Endothelial cell of umbilical vein (primary cell): ENCODE results near the gene ANKMY2. TPM values are rescaled to one million over a fixed set of nuclear protein-coding genes. Genes with fewer than 3 reads are reported as not detected.

Source experiments
- BruUV-seq: library from RNA; stranded (reverse); fragments of 400-500 nt; replicated peaks from 2 replicates; lab custom pipeline; 2021; lab: Mats Ljungman, UMichigan
- CTCF ChIA-PET: fragments of 300-600, 350-600 bp; sonication (Branson Sonifier 250); formaldehyde crosslinking; loops from one replicate; lab custom pipeline; 2021; ENCODE audit warnings: antibody characterized with exemption, inconsistent platforms; lab: Charles Lee
- POLR2A ChIA-PET: fragments of 300-600, 350-600 bp; sonication (Branson Sonifier 250); formaldehyde crosslinking; loops from one replicate; lab custom pipeline; 2021; ENCODE audit warnings: antibody characterized with exemption, inconsistent platforms; lab: Charles Lee
- DNase-seq: peaks from one replicate; pipeline ENCODE4 v3.0.0-alpha.2; 2011; ENCODE audit warnings: low read depth, low spot score
- FAIRE-seq: peaks from 2 replicates; lab custom pipeline; 2011; peaks lifted over from hg19 to GRCh38; lab: Jason Lieb, UNC
- H2AFZ ChIP-seq: 2 replicates; pipeline ENCODE4 v1.6.0; 2012; ENCODE audit warnings: low read depth, low read length, control low read depth, inconsistent platforms
- H3K27ac ChIP-seq: 2 replicates; pipeline ENCODE4 v1.5.1; 2011; ENCODE audit warnings: low read depth, mild to moderate bottlenecking, control low read depth, low read length, moderate library complexity; ENCODE audit not compliant: insufficient read depth
- H3K27me3 ChIP-seq, 2 experiments: 2 replicates each; pipeline versions ENCODE4 v1.6.0 to v1.6.1; 2011; ENCODE audit warnings: low read length in 2 of 2, mixed read lengths in 1 of 2; ENCODE audit not compliant: control insufficient read depth in 2 of 2, insufficient read depth in 2 of 2
- H3K36me3 ChIP-seq, 2 experiments: 2 replicates in 1 of 2; 3 replicates in 1 of 2; pipeline ENCODE4 v1.5.1; 2011; ENCODE audit warnings: low read length in 2 of 2, mild to moderate bottlenecking in 1 of 2, moderate library complexity in 1 of 2; ENCODE audit not compliant: control insufficient read depth in 2 of 2, insufficient read depth in 2 of 2; ENCODE audit errors: extremely low read depth in 1 of 2
- H3K4me1 ChIP-seq: 3 replicates; pipeline ENCODE4 v1.5.1; 2011; ENCODE audit warnings: mild to moderate bottlenecking, low read length; ENCODE audit not compliant: control insufficient read depth, insufficient read depth; ENCODE audit errors: extremely low read depth
- H3K4me2 ChIP-seq: 2 replicates; pipeline ENCODE4 v1.6.1; 2011; ENCODE audit warnings: low read length, control low read depth, mixed read lengths; ENCODE audit not compliant: insufficient read depth
- H3K4me3 ChIP-seq, 3 experiments: fragments of 200-600 bp in 1 of 3; sonication (generic), shearing (Covaris generic) in 1 of 3; replicated peaks in 1 of 3; 2 replicates each; pipeline ENCODE4 v1.5.1; 2011 to 2016; ENCODE audit warnings: control low read depth in 3 of 3, low read length in 3 of 3, mild to moderate bottlenecking in 2 of 3, inconsistent platforms in 1 of 3, low read depth in 1 of 3, moderate library complexity in 1 of 3; ENCODE audit not compliant: insufficient read depth in 1 of 3
- H3K79me2 ChIP-seq: 2 replicates; pipeline ENCODE4 v1.6.0; 2012; ENCODE audit warnings: low read length, inconsistent platforms; ENCODE audit not compliant: control insufficient read depth, insufficient read depth
- H3K9ac ChIP-seq: replicated peaks from 2 replicates; pipeline ENCODE3; 2011; ENCODE audit warnings: low read length, control low read depth; ENCODE audit not compliant: insufficient read depth; ENCODE audit errors: extremely low read depth
- H3K9me1 ChIP-seq: replicated peaks from 3 replicates; pipeline ENCODE4 v1.6.0; 2011; ENCODE audit warnings: mild to moderate bottlenecking, low read length; ENCODE audit not compliant: control insufficient read depth, insufficient read depth; ENCODE audit errors: extremely low read depth
- H3K9me3 ChIP-seq: replicated peaks from 2 replicates; pipeline ENCODE4 v1.5.1; 2012; ENCODE audit warnings: low read length, inconsistent platforms; ENCODE audit not compliant: control insufficient read depth, insufficient read depth
- H4K20me1 ChIP-seq: replicated peaks from 2 replicates; pipeline ENCODE3; 2011; ENCODE audit warnings: mild to moderate bottlenecking, low read length; ENCODE audit not compliant: control insufficient read depth, insufficient read depth; ENCODE audit errors: extremely low read depth
- CTCF ChIP-seq, 2 donors: IDR thresholded peaks; 1 replicate in 1 of 2; 2 replicates in 1 of 2; pipeline ENCODE4 v1.5.1; 2011; ENCODE audit warnings: low read length in 2 of 2, mild to moderate bottlenecking in 2 of 2, moderate library complexity in 2 of 2, control low read depth in 1 of 2, inconsistent platforms in 1 of 2, low read depth in 1 of 2; ENCODE audit not compliant: insufficient read depth in 1 of 2; ENCODE audit errors: extremely low read depth in 1 of 2
- FOS ChIP-seq: IDR thresholded peaks from 2 replicates; pipeline ENCODE4 v1.6.1; 2011; ENCODE audit warnings: mild to moderate bottlenecking, low read length, moderate library complexity, borderline replicate concordance; ENCODE audit not compliant: insufficient read depth
- MAX ChIP-seq: IDR thresholded peaks from 2 replicates; pipeline ENCODE4 v1.6.1; 2011; ENCODE audit not compliant: insufficient read depth, insufficient read length
- MYC ChIP-seq: IDR thresholded peaks from one replicate; pipeline ENCODE4 v1.6.1; 2011; ENCODE audit warnings: mild to moderate bottlenecking, low read depth, low read length
- POLR2A ChIP-seq: IDR thresholded peaks from 2 replicates; pipeline ENCODE4 v1.6.1; 2012; ENCODE audit warnings: low read depth, mild to moderate bottlenecking, control low read depth, low read length
- POLR2AphosphoS5 ChIP-seq: IDR thresholded peaks from 2 replicates; pipeline ENCODE4 v1.6.1; 2012; ENCODE audit warnings: low read depth, mild to moderate bottlenecking, control low read depth, low read length, moderate library complexity; ENCODE audit not compliant: insufficient read depth
- dilution Hi-C: fragments of 300-500 bp; cut with MboI; formaldehyde crosslinking; loops from one replicate; pipeline ENCODE4 v1.15.0; 2019; ENCODE audit warnings: low sequenced_read_pairs; ENCODE audit not compliant: extremely low pct_ligation_motif_present
- intact Hi-C: fragments of 100-400 bp; cut with micrococcal nuclease; formaldehyde crosslinking; loops from one replicate; pipeline ENCODE4 v1.10.0; 2022
- polyA plus RNA-seq, 4 experiments: library from polyadenylated mRNA; depleted of rRNA in 3 of 4; stranded (reverse) in 3 of 4; unstranded in 1 of 4; fragments of >200 nt; gene quantifications; 2 replicates each; pipeline versions ENCODE4 v1.2.1 to v1.2.3, GENCODE V29; 2011 to 2012; ENCODE audit warnings: missing spikeins in 1 of 4
- total RNA-seq: library from RNA; stranded (reverse); gene quantifications from 2 replicates; pipeline ENCODE4 v1.2.3, GENCODE V29; 2021

ANKMY2 gene
- total and polyA plus RNA-seq, 2 donors (not counting 3 experiments of a cell fraction or from before 2014, with no cell fraction given), result 7.7 to 11.6 TPM

DNA sequence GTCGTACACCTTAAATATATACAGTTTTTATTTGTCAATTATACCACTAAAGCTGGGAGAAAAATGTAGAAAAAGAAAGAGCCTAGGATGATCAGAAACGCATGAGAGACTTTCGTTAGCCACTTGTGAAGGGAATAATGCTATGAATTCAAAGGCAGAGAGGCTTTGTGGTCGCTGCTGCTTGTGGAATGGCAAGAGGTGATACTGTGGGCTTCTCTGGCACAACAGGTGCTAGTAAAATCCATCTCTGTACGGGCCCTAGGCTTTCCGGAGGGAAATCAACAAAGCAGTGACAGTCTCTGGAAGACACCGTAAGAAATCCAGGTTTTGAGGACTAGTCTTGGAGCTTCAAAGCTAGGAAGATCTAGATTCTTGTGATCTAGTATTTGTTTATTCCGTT, 66.3 kb downstream of the ANKMY2 start:
- no TSS peak for BruUV-seq
- no peak overlapping the region for H3K4me3 ChIP-seq
- no peak for DNase-seq
- FAIRE-seq, result no peak
- H3K27ac ChIP-seq, result no peak overlapping the region
- H3K9ac ChIP-seq, result no peak overlapping the region
- H3K9me1 ChIP-seq, result no peaks in the 10 kb centered on the region
- H2AFZ ChIP-seq, result no peak overlapping the region
- H3K27me3 ChIP-seq, result no peaks in the 10 kb centered on the region
- no peaks in the 10 kb centered on the region for H3K79me2 ChIP-seq
- no peak overlapping the region for H3K4me2 ChIP-seq
- dilution Hi-C loops, result no loop called here
- TF ChIP-seq MAX (no peak), POLR2A (no peak), MYC (no peak), FOS (no peak), POLR2AphosphoS5 (no peak)
- H3K36me3 ChIP-seq, result no peaks in the 10 kb centered on the region
- no peaks in the 10 kb centered on the region for H4K20me1 ChIP-seq
- intact Hi-C loops, result no loop called here
- POLR2A ChIA-PET, result no interaction called here
- H3K9me3 ChIP-seq, result no peaks in the 10 kb centered on the region
- CTCF ChIA-PET, result interaction anchor here (2.5 kb wide), 1 partner anchor 14 kb away, joined by 16 read pairs; no protein-coding TSS in a partner anchor
- no peaks in the 10 kb centered on the region for H3K4me1 ChIP-seq

DNA sequence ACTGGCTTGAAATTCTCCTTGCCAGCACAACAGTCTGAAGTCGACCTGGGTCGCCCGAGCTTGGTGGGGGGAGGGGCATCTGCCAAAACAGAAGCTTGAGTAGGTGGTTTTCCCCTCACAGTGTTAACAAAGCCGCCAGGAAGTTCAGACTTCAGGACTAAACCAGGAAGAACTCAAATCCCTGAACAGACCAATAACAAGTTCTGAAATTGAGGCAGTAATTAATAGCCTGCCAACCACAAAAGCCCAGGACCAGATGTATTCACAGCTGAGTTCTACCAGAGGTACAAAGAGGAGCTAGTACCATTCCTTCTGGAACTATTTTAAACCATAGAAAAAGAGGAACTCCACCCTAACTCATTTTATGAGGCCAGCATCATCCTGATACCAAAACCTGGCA, 73.6 kb downstream of the ANKMY2 start:
- Histone ChIP-seq H3K27ac (no peak overlapping the region), H3K79me2 (no peaks in the 10 kb centered on the region), H3K4me2 (no peak overlapping the region), H4K20me1 (no peaks in the 10 kb centered on the region), H3K9me3 (no peaks in the 10 kb centered on the region), H3K4me1 (no peaks in the 10 kb centered on the region), H3K4me3 (no peak overlapping the region), H3K27me3 (no peaks in the 10 kb centered on the region), H3K36me3 (no peaks in the 10 kb centered on the region), H2AFZ (no peak overlapping the region), H3K9ac (no peak overlapping the region), H3K9me1 (no peaks in the 10 kb centered on the region)
- ChIA-PET CTCF (interaction anchor here (0.6 kb wide), 1 partner anchor 1604 kb away, joined by 4 read pairs; no protein-coding TSS in a partner anchor), POLR2A (no interaction called here)
- dilution Hi-C loops, result no loop called here
- BruUV-seq, result no TSS peak
- intact Hi-C loops, result no loop called here
- DNase-seq (no peak), FAIRE-seq (no peak)
- TF ChIP-seq CTCF (IDR thresholded peaks at IDR 0.05; ENCODE audit: extremely low read depth in 1 of 2, insufficient read depth in 1 of 2, low read depth in 1 of 2, low read length in 2 of 2) (no peak), POLR2AphosphoS5 (no peak)
